Erythroblast (primary cell): ENCODE measurements around the gene NLRP4.

ENCODE experiments used
- GATA1 ChIP-seq: IDR thresholded peaks from 2 replicates; pipeline ENCODE4 v1.6.1; 2011; ENCODE audit warnings: low read depth, mild to moderate bottlenecking, control low read depth, low read length, moderate library complexity
- POLR2A ChIP-seq: IDR thresholded peaks from 2 replicates; pipeline ENCODE4 v1.6.1; 2011; ENCODE audit warnings: mild to moderate bottlenecking, low read length

DNA sequence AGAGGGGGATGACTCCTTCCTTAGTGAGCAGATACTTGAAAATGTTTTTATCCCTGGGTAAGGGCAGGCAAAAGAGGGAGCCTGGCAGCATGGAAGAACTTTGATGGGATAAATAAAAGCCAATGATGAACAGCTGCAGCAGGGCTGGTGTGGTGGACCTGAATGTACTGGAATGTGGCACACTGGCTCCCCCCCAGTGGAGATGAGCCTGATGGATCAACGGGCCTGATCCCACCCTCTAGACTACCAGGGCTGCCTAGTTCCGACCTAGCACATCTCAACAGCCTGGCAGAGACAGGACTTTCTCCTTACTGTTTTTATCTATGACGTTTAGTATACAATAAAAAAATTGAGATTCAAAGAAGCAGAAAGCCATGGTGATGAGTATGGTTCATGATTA, 25.0 kb upstream of the NLRP4 start:
- no peak for TF ChIP-seq POLR2A
- no peak for TF ChIP-seq GATA1
